Activated CD4-positive, alpha-beta T cell treated with anti-CD3 and anti-CD28 coated beads for 24 hours (primary cell): ENCODE data around the gene BTN1A1.
A peak's percentile ranks its signal among the peaks of the same experiment; 100 is the strongest.

ENCODE experiments used
- DNase-seq, 2 donors: peaks; one replicate each; pipeline ENCODE4 v3.0.0-alpha.2; 2020; ENCODE audit warnings: low read depth in 2 of 2

Gene BTN1A1

DNA sequence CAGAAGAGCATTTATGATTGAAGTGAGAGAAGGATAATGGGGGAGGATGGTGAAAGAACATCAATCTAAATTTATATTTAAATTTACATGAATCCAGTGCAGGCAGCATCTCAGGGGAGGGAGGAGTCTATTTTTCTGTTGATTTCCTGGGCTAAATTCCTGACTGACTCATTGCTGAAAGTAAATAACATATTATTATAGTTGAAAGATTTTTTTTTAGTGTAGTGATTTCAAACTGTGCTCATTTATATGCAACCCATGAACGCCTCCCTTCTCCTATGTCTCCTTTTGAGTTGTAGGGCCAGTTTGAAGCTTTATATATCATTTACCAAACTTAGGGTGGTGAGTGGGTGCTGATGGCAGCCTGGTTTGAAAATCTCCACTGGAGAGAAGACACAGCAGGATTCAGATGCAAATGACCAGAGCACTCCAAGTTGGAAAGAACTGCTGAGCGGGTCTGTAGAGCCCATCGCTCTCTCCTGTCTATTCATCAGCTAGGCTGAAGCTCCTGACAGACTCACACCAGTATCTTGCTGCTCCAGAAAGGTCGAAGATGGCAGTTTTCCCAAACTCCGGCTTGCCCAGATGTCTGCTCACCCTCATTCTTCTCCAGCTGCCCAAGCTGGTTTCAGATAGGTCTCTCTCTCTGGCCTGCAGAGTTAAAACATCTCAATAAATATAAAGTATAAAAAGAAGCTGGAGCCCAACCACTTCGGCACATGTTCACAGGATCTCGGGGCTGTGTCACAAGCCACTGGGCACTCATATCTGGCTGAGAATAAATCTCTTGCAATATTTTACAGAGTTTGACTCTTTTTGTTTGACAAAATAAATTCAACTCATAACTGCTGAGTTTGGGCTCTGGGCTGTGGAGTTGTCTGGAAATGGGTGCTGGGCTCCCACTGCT is 24.0 kb upstream of the BTN1A1 start:
- DNase-seq: no peak

DNA sequence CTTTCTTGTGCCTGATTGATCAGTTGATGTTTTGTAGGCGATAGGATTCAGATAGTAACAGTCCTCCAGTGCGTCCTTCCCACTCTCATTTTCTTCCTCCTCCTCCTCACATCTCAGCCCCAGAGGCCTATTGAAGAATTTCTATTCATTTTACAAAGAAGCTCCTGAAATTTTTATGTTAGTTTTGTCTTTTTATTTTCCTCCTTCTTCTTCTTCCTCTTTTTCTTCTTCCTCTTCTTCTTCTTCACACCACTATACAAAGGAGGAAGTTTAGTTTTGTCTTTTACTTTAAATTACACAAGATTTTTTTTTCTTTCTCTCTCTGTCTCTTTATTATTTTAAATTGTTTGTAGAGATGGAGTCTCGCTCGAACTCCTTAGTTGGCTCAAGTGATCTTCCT is 23.2 kb upstream of the BTN1A1 start:
- DNase-seq: no peak

DNA sequence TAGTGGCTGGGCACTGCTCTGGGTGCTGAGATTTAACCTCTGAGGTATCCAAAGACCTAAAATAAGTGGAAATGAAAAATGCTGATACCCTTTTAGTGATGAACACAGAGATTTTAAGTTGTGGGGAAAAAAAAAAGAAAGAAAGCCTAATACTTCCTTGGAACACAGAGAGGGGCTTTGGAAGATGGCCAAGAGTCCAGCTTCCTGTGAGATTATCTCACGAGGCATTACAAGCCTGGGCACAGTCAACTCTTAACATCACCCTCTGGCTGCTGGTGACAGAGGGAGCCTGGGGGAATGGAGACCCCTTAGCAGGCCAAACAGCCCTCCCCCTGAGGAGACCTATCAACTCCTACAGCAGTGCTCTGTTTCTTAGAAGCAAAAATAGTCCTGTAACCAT is 22.7 kb upstream of the BTN1A1 start:
- DNase-seq: no peak

DNA sequence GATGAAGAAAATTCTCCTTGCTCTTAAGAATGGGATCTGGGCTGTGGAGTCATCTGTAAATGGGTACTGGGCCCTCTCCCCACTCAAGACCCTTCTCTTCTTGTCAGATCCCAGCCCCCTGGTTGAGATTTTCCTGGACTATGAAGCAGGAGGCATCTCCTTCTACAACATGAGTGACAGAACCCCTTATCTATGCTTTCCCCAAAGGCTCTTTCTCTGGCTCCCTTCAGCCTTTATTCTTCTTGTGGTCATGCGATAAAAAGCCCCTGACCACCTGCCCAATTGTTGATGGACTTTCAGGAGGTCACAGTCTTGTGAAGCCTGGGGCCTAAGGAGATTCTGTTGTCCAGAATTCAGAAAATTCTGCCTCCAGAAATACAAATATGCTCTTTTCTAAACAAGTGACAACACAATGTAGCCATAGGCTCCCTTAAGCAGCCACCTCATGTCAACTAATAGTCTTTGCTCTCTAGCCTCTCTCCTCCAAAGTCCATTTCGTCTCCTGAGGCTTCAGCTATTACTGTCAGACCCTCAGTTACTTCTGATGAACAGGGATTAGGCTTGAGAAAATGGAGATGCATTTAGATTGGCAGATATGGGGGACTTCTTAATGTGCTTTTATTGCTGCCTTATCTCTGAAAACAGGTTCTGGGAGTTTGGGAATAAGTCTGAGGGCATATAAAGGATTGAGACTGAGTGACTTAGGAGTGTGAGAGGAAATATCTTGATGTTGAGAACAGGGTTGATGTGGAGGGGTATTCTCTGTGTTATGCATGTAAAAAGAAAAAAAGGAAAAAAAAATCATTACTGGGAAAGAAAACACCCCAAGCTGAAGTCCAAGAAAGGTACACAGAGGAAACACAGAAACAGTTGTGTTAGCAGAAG is 21.8 kb upstream of the BTN1A1 start:
- no peak for DNase-seq

DNA sequence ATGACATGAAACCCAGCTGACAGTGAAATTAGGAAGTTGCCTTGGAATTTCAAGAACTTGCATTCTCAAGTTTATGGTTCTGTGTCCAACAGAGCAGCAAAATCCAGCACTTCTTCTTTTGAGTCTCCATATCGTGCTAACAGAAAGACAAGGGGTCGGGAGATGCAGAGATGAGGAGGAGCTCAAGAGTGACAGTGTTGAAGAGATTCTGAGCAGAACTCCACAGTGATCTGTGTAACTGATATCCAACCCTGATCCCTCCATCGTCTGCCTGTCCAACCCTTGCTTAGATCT is 21.2 kb upstream of the BTN1A1 start:
- DNase-seq: no peak

DNA sequence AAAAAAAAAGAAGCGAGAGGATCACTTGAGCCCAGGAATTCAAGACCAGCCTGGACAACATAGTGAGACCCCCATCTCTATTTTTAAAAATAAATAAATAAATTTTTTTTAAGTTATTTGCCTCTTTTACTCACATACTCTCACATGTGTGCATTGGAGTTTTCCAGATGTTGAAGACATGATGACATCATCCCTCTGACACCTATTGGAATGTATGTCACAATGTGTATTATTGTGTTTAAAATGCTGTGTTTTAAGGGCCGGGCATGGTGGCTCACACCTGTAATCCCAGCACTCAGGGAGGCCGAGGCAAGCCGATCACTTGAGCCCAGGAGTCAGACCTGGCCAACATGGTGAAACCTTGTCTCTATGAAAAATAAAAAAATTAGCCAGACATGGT is 17.8 kb upstream of the BTN1A1 start:
- no peak for DNase-seq

DNA sequence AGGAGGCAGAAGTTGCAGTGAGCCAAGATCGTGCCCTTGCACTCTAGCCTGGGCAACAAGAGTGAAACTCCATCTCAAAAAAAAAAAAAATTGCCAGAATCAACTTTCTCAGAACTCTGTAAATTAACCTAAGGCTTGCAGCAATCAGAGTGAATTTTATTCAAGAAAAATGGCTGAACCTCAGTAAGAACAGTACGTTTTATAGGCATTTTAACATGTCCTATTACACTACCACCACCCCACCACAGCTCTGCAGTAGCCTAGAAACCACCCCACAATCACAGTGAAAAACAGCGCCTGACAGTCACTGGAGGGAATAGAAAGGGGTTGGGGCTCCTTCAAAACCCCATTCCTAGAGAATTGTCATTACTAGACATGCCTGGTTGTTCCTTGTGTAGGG is 16.4 kb upstream of the BTN1A1 start:
- DNase-seq: no peak

DNA sequence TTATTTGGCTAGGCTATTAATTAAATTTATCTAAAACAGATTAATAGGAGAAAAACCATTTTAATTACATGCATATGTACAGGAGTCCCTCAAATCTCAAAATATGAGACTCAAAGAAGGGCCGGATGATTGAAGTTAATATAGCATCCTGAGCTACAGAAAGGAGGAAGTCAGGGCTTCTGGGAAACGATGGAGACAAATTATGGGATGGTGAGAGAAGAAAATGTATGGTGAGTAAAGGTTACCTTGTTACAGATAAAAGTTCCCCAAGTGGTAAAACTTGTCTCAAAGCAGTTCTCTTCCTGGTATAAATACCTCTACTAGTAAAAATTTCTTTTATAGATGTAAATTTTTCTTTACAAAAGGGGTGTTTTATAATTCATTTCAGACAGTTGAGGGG is 15.9 kb upstream of the BTN1A1 start:
- no peak for DNase-seq

DNA sequence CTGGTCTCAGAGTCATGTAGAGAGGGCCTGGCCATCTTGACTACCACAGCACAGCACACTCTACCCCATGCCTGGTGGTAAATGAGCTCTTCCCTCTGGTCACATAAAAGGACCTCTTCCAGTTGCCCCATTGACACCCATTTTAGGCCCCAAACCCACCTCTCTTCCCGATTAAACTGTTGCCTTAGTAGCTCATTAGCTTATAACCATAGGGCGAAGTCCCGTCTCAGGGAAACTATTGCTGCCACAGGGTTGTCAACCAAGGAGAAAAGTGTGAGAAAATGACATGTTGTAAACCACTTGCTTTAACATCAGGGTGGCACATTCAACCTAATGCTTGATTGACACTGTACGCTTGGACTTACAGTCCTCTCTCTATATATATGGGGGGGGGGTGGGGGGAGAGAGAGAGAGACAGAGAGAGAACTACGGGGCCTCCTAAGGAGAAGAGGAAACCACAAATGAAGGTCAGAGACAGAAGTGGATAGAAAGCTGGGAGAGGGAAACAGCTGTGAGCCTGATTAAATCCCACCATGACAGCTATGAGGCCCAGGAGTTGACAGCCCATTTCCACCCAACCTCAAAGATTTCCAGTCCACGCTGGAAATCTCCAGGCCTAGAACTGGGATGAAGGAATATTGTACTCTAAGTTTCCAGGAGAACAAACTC is 14.9 kb upstream of the BTN1A1 start:
- no peak for DNase-seq

DNA sequence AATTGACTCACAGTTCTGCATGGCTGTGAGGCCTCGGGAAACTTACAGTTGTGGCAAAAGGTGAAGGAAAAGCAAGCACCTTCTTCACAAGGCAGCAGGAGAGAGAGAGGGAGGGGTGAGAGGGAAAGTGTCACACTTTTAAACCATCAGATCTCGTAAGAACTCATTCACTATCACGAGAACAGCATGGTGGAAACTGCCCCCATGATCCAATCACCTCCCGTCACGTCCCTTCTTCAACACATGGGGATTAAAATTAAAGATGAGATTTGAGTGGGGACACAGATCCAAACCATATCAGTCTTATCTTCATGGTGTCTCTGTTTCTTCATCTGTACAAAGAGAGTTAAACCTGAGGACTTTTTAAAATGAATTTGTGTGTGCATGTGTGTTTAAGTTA is 13.7 kb upstream of the BTN1A1 start:
- no peak for DNase-seq

DNA sequence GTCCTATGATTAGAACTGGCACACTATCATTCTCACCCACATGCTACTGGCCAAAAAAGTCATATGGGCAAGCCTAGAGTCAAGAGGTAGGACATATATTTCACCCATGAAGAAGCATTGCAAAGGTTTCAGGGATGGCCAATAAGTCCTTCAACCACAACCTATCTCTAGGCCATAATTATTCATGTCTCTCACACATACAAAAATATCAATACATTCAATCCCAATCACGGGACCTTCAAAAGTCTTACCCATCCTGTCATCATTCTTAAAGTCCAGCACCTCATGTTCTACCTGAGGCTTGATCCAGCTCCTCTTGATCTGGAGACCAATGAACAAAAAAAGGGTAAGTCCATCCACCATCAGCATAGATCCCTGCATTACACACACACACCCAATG is 12.6 kb upstream of the BTN1A1 start:
- no peak for DNase-seq

DNA sequence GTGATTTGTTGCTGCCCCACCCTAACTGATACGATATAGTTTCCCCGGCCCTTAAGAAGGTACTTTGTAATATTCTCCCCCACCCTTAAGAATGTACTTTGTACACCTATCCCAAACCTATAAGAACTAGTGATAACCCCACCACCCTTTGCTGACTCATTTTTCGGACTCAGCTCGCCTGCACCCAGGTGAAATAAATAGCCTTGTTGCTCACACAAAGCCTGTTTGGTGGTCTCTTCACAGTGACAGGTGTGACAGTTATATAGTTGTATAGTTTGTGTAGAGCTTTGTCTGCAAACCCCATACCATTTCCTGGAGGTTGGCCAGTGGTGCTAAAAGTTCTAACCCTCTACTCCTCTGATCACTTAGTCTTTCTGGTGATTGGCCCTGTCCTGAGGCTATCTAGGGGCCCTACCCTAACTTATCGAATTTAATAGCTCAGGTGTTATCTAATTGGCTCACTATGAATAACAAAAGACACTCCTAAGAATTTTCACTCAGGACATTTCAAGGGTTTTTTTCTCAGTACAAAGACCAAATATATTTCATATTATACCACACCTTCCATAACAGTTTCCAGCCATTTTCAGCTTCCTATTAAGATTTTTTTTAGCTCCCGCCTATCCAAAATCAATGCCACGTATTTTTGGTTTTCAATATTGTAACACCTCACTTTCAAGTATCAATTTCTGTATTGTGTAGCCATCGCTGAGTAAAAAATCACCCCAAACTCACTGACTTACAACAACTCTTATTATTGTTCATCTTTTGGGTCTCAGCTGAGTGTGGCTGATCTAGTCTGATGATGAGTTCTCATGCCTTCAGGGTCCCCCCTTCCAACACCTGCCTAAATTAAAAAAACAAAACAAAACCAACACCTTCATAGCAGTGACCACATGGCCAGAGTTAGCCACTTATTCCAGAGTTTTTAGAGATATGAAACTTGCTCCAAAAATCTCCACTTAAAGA is 9.8 kb upstream of the BTN1A1 start:
- DNase-seq: no peak

DNA sequence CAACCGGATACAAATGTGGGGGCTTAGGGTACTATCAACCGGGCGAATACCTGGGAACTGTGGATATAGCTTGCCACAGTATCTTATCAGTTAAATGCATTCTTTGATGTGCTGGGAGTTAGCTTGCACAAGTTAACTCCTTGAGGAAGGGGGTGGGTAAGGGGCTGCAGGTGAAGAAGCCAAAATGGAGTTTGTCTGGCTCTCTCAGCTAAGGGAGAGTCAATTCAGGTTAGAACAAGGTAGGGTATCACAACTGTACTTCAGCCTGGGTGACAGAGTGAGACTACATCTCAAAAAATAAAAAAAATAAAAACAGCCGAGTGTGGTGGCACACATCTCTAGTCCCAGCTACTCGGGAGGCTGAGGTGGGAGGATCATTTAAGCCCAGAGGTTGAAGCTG is 8.5 kb upstream of the BTN1A1 start:
- no peak for DNase-seq

DNA sequence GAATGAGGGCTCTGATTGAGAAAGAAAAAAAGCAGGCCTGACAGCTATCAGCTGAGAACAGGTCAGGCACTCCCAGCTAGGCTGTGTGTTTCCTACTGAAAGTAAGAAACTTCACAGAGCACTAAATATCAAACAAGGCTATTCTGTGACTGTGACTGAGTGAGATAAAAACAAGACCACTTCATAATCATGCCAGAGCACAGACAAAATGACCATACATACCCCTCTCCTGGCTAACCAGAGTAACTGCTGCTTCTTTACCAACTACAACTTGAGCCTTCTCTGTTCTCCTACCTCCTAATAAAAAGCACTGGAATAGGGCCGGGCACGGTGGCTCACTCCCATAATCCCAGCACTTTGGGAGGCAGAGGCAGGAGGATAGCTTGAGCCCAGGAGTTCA is 6.8 kb upstream of the BTN1A1 start:
- no peak for DNase-seq

DNA sequence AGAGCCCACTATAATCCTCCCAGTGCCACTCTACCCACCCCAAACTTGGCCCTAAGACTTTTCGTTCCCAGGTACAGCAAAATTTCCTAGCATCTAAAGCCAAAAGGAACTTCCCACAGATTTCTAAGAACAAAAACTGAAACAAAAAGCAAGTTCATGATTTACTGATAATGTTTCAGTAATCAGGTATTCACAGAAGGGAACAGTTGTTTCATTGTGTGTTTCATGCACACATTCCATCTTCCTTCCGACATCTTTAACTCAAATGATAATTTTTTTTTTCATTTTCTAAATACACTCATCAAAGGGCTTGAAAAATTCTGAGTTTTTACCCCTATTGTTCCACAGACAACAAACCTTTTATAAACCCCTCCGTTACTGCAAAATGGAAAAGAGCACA is 6.0 kb upstream of the BTN1A1 start:
- no peak for DNase-seq

DNA sequence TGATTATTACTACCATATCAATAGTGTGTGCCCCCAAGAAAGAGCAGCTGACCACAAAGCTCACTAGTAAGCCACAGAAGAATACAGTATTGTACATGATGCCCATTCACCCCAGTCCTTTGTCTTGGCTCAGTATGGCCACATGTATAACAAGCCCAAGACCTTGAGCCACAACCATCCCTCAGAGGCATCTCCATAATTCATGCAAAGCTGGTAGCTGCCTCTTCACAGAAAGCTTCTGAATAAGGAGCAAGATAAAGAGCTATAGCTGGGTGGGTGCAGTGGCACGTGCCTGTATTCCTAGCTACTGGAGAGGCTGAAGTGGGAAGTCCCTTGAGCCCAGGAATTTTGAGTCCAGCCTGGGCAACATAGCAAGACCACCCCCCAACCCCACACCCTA is 4.8 kb upstream of the BTN1A1 start:
- DNase-seq: no peak

DNA sequence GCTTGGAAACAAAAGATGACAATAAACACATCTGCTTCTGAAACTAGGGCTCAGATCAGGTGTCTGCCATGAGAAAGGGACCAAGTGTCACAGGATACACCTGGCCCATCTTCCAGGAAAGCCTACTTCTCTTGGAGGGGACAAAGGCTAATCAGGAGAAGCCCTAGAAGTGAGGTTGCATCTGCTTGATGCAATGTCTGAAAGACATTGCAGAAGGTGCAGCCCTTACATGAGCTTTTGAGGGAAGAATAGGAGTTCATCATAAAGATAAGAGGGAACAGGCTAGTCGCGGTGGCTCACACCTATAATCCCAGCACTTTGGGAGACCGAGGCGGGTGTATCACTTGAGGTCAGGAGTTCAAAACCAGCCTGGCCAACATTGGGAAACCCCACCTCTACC is 2.5 kb upstream of the BTN1A1 start:
- no peak for DNase-seq

DNA sequence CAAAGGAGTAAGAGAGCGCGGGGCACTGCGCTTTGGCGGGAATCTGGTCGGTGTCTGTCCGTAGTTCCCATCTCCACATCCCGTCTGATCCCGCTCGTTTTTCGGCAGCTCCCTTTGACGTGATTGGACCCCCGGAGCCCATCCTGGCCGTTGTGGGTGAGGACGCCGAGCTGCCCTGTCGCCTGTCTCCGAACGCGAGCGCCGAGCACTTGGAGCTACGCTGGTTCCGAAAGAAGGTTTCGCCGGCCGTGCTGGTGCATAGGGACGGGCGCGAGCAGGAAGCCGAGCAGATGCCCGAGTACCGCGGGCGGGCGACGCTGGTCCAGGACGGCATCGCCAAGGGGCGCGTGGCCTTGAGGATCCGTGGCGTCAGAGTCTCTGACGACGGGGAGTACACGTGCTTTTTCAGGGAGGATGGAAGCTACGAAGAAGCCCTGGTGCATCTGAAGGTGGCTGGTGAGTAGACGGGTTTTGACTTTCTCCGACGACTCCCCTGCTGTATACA is 1.4 kb downstream of the BTN1A1 start:
- peak in 1 of 2 donors; percentile 19 for DNase-seq

DNA sequence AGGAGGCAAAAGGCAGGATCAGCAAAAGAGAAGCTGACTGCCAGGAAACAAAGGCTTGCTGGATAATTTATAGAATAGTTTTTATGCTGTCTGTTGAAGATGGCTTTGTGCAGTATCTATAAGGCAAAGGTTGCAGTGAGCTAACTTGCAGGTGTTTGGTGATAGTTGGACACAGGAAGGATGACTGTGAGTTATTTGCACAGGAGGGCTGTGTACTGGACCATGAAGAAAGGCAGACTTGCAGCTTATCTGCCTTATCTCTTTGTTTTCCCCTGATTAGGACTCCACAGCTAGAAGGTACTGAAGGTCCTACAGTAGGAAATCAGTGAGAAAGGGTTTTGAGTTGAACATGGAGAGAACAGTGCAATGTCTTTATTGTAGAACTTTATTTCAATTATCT is 2.1 kb downstream of the BTN1A1 start:
- no peak for DNase-seq

DNA sequence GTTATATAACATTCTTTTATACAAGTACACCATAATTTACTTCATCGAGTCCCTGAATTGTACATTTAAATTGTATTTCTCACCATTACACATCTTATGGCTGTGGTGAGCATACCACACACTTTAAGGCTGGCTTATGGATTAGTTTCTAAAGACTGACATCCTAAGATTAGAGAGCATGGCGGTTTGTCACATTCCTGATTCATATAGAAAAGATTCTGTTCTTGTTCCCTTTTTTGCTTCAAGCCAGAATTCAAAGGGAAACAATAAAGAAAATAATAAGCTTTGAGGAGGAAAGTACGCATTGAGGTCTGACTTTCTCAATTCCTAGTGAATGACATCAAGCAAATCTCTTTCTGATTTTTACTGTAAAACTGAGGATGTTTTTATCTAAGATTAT is 2.5 kb downstream of the BTN1A1 start:
- no peak for DNase-seq

DNA sequence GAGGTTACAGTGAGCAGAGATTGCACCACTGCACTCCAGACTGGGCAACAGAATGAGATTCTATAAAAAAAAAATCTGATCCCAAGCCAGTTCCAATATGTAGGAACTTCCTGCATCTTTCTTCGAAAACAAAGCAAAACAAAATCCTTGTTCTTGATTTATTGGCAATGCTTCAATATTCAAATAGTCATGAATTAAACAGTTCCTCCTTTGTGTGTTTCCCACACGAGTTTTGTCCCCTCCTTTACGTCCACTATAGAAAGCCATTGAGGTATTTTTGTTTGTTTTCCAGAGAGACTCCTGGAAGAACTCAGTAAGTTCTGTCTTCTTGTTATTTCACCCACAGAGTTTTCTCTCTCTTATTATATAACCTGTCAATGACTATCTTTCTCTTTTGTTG is 7.6 kb downstream of the BTN1A1 start:
- no peak for DNase-seq
